ENCODE data around the gene OSMR.

OSMR gene

GRCh38 chr5:38944282-38944681 lies 98.5 kb downstream of the OSMR start:
- POLR2A ChIA-PET = no interaction called here

GRCh38 chr5:38948501-38948900 lies 102.7 kb downstream of the OSMR start:
- H3K27ac ChIP-seq (ENCODE audit: extremely low read depth, low read depth, low read length) = no peak overlapping the region
- CTCF ChIA-PET = interaction anchor here (1.0 to 1.1 kb wide), 2 partner anchors 26 to 27 kb away, joined by 3 to 5 read pairs; no protein-coding TSS in a partner anchor

More at GRCh38 chr5:38944282-38944681, 98.5 kb downstream of the OSMR start:
- Histone ChIP-seq H3K4me1 (ENCODE audit: control insufficient read depth, insufficient read depth, low read length) (no peaks in the 10 kb centered on the region), H3K36me3 (ENCODE audit: control insufficient read depth in 2 of 2, insufficient read depth in 1 of 2, low read length in 2 of 2) (peaks cover 46 to 51% of the 10 kb centered on the region in 2 experiments), H3K4me3 (ENCODE audit: low read depth, low read length) (no peak overlapping the region), H3K9me3 (ENCODE audit: control insufficient read depth, insufficient read depth, low read depth, low read length) (no peaks in the 10 kb centered on the region), H3K27ac (ENCODE audit: extremely low read depth, low read depth, low read length) (no peak overlapping the region)
- CTCF ChIA-PET = interaction anchor here (1.5 kb wide), 1 partner anchor 136 kb away, joined by 3 read pairs; no protein-coding TSS in a partner anchor
- TF ChIP-seq ZNF555 (tag by site-specific recombination; conservative IDR thresholded peaks at IDR 0.05) (no peak), KLF9 (tag by site-specific recombination; IDR thresholded peaks at IDR 0.05; ENCODE audit: low read depth) (no peak), ZNF248 (tag by site-specific recombination; IDR thresholded peaks at IDR 0.05) (no peak), ZNF560 (tag by site-specific recombination; IDR thresholded peaks at IDR 0.05; ENCODE audit: borderline replicate concordance) (no peak), ZSCAN5A (tag by site-specific recombination; IDR thresholded peaks at IDR 0.05) (no peak), ZFP69B (tag by site-specific recombination; IDR thresholded peaks at IDR 0.05) (no peak), ZNF677 (tag by site-specific recombination; IDR thresholded peaks at IDR 0.05) (no peak), SP7 (tag by site-specific recombination; IDR thresholded peaks at IDR 0.05) (no peak), ELK4 (IDR thresholded peaks at IDR 0.05; ENCODE audit: borderline replicate concordance, low read depth, low read length) (no peak), ZNF23 (tag by site-specific recombination; IDR thresholded peaks at IDR 0.05; ENCODE audit: borderline replicate concordance) (no peak), GLI2 (tag by site-specific recombination; IDR thresholded peaks at IDR 0.05; ENCODE audit: borderline replicate concordance, low read depth) (no peak), PATZ1 (tag by site-specific recombination; IDR thresholded peaks at IDR 0.05) (no peak), ZNF777 (tag by site-specific recombination; IDR thresholded peaks at IDR 0.05; ENCODE audit: borderline replicate concordance) (no peak)

GRCh38 chr5:38953426-38954012 lies 107.7 kb downstream of the OSMR start:
- Histone ChIP-seq H3K27ac (ENCODE audit: extremely low read depth, low read depth, low read length) (no peak overlapping the region), H3K36me3 (ENCODE audit: control insufficient read depth in 2 of 2, insufficient read depth in 1 of 2, low read length in 2 of 2) (peaks cover 48 to 63% of the 10 kb centered on the region in 2 experiments), H3K4me3 (ENCODE audit: low read depth, low read length) (no peak overlapping the region), H3K9me3 (ENCODE audit: control insufficient read depth, insufficient read depth, low read depth, low read length) (no peaks in the 10 kb centered on the region), H3K4me1 (ENCODE audit: control insufficient read depth, insufficient read depth, low read length) (no peaks in the 10 kb centered on the region)
- CTCF ChIA-PET = no interaction called here
- POLR2A ChIA-PET = no interaction called here
- TF ChIP-seq ZNF324 (tag by site-specific recombination; IDR thresholded peaks at IDR 0.05) (no peak), ZNF169 (tag by site-specific recombination; IDR thresholded peaks at IDR 0.05) (no peak), SALL2 (tag by site-specific recombination; IDR thresholded peaks at IDR 0.05; ENCODE audit: borderline replicate concordance) (no peak), ZNF10 (tag by site-specific recombination; IDR thresholded peaks at IDR 0.05) (no peak), CTCF (tag by site-specific recombination; IDR thresholded peaks at IDR 0.05) (no peak), ZNF175 (tag by site-specific recombination; IDR thresholded peaks at IDR 0.05) (no peak), ZNF132 (tag by site-specific recombination; IDR thresholded peaks at IDR 0.05; ENCODE audit: borderline replicate concordance) (no peak), ZNF629 (tag by site-specific recombination; IDR thresholded peaks at IDR 0.05) (no peak), ZNF157 (tag by site-specific recombination; IDR thresholded peaks at IDR 0.05) (no peak), ZNF571 (tag by site-specific recombination; IDR thresholded peaks at IDR 0.05) (no peak)

More at GRCh38 chr5:38948501-38948900, 102.7 kb downstream of the OSMR start:
- H3K36me3 ChIP-seq (ENCODE audit: control insufficient read depth in 2 of 2, insufficient read depth in 1 of 2, low read length in 2 of 2) = peaks cover 59 to 60% of the 10 kb centered on the region in 2 experiments
- no peaks in the 10 kb centered on the region for H3K4me1 ChIP-seq (ENCODE audit: control insufficient read depth, insufficient read depth, low read length)
- TF ChIP-seq KLF10 (tag by site-specific recombination; IDR thresholded peaks at IDR 0.05) (no peak), ZNF266 (tag by site-specific recombination; IDR thresholded peaks at IDR 0.05; ENCODE audit: low read depth) (no peak), ZNF274 (IDR thresholded peaks at IDR 0.05; ENCODE audit: low read length) (no peak), ZNF274 (tag by site-specific recombination; IDR thresholded peaks at IDR 0.05; ENCODE audit: borderline replicate concordance) (no peak), ZNF623 (tag by site-specific recombination; IDR thresholded peaks at IDR 0.05) (no peak)
- H3K9me3 ChIP-seq (ENCODE audit: control insufficient read depth, insufficient read depth, low read depth, low read length) = no peaks in the 10 kb centered on the region
- POLR2A ChIA-PET = no interaction called here
- no peak overlapping the region for H3K4me3 ChIP-seq (ENCODE audit: low read depth, low read length)

Measured in HEK293 (cell line).